Panc1 (cell line): Measurements from ENCODE around the gene ATPAF2.
A peak's percentile ranks its signal among the peaks of the same experiment; 100 is the strongest.

ENCODE experiments used
- CTCF ChIP-seq: fragments of 450-650 bp; IDR thresholded peaks from 2 replicates; pipeline ENCODE4 v1.5.1; 2017; ENCODE audit warnings: mild to moderate bottlenecking
- POLR2AphosphoS5 ChIP-seq: IDR thresholded peaks from 2 replicates; pipeline ENCODE4 v1.6.1; 2012; ENCODE audit warnings: mild to moderate bottlenecking, low read depth, low read length, moderate library complexity
- REST ChIP-seq, 2 experiments: IDR thresholded peaks; 2 replicates each; pipeline ENCODE4 v1.6.1; 2011 to 2012; ENCODE audit warnings: low read depth in 2 of 2, control low read depth in 1 of 2, low read length in 1 of 2, mild to moderate bottlenecking in 1 of 2, moderate library complexity in 1 of 2; ENCODE audit not compliant: insufficient read depth in 1 of 2

- TF ChIP-seq CTCF (peak; percentile 75; the same call in 1 of the 2 replicates), POLR2AphosphoS5 (no peak), REST (IDR thresholded peaks at IDR 0.05; ENCODE audit: insufficient read depth in 1 of 2, low read depth in 2 of 2, low read length in 1 of 2) (no peak)
These were observed 44.5 kb downstream of the ATPAF2 start for GRCh38 chr17:17994271-17995069.
